T-helper 1 cell treated with Interleukin-12 subunit alpha and Interleukin-12 subunit beta and Interleukin-4 antibody, amounts not matched to agents 30 ng/mL and 1 ng/mL, for 36 hours (primary cell): ENCODE results near the gene PITRM1. TPM values are rescaled to one million over a fixed set of nuclear protein-coding genes. Genes with fewer than 3 reads are reported as not detected.
"Not testable (repeated sequence)": the region's sequence is repeated elsewhere in the genome, so short reads cannot be mapped to it uniquely, and the experiment has no call there.

Experiments
- intact Hi-C: fragments of 100-400 bp; cut with micrococcal nuclease; formaldehyde crosslinking; loops from one replicate; pipeline ENCODE4 v1.15.1; 2024
- total RNA-seq: library from RNA; stranded (reverse); gene quantifications from 2 replicates; pipeline ENCODE4 v1.2.3, GENCODE V29; 2022

Gene PITRM1
- total RNA-seq, 1 donor from 2014 or later = 54.9 TPM

GRCh38 chr10:3198900-3199299 lies 26.3 kb upstream of the PITRM1 start:
- intact Hi-C loops = loop anchor here (1.0 to 5.0 kb wide), 2 partner anchors 468 to 780 kb away; no protein-coding TSS in a partner anchor

- intact Hi-C loops = loop anchor here (1.0 to 5.0 kb wide), 7 partner anchors 25 to 1459 kb away; partner anchors contain the start of gene PITRM1
Observed at GRCh38 chr10:3197348-3198003, 24.9 kb upstream of the PITRM1 start.

GRCh38 chr10:3196958-3197347 lies 24.4 kb upstream of the PITRM1 start:
- intact Hi-C loops = loop anchor here (1.0 to 5.0 kb wide), 6 partner anchors 25 to 1459 kb away; partner anchors contain the start of gene PITRM1

GRCh38 chr10:3196482-3196881 lies 23.9 kb upstream of the PITRM1 start:
- intact Hi-C loops = loop anchor here (2.0 to 5.0 kb wide), 2 partner anchors 471 to 580 kb away; no protein-coding TSS in a partner anchor

- intact Hi-C loops = loop anchor here (2.0 to 5.0 kb wide), 2 partner anchors 472 to 581 kb away; no protein-coding TSS in a partner anchor
Observed at GRCh38 chr10:3195726-3196125, 23.1 kb upstream of the PITRM1 start.

- intact Hi-C loops = loop anchor here (5.0 kb wide), 1 partner anchor 472 kb away; no protein-coding TSS in a partner anchor
Observed at GRCh38 chr10:3195286-3195685, 22.7 kb upstream of the PITRM1 start.

GRCh38 chr10:3194871-3195270 lies 22.3 kb upstream of the PITRM1 start:
- intact Hi-C loops = loop anchor here (5.0 kb wide), 1 partner anchor 472 kb away; no protein-coding TSS in a partner anchor

- intact Hi-C loops = loop anchor here (1.0 kb wide), 1 partner anchor 1574 kb away; no protein-coding TSS in a partner anchor
Observed at GRCh38 chr10:3193751-3194150, 21.2 kb upstream of the PITRM1 start.

- intact Hi-C loops = loop anchor here (1.0 kb wide), 1 partner anchor 1574 kb away; no protein-coding TSS in a partner anchor
Observed at GRCh38 chr10:3192856-3193635, 20.5 kb upstream of the PITRM1 start.

GRCh38 chr10:3190817-3191216 lies 18.2 kb upstream of the PITRM1 start:
- intact Hi-C loops = no loop called here

- intact Hi-C loops = not testable (repeated sequence)
Observed at GRCh38 chr10:3187229-3187628, 14.6 kb upstream of the PITRM1 start.

- intact Hi-C loops = no loop called here
Observed at GRCh38 chr10:3186368-3186767, 13.8 kb upstream of the PITRM1 start.

GRCh38 chr10:3185386-3185785 lies 12.8 kb upstream of the PITRM1 start:
- intact Hi-C loops = no loop called here

GRCh38 chr10:3180355-3181025 lies 7.9 kb upstream of the PITRM1 start:
- intact Hi-C loops = no loop called here

- intact Hi-C loops = no loop called here
Observed at GRCh38 chr10:3179174-3179573, 6.6 kb upstream of the PITRM1 start.

GRCh38 chr10:3178042-3178441 lies 5.5 kb upstream of the PITRM1 start:
- intact Hi-C loops = no loop called here

- intact Hi-C loops = loop anchor here (2.0 kb wide), 1 partner anchor 609 kb away; no protein-coding TSS in a partner anchor
Observed at GRCh38 chr10:3173171-3173878, 743 bp upstream of the PITRM1 start.

- intact Hi-C loops = loop anchor here (1.0 to 2.0 kb wide), 5 partner anchors 25 to 611 kb away; partner anchors contain the start of gene PFKP
Observed at GRCh38 chr10:3172081-3172445, 519 bp downstream of the PITRM1 start.

- intact Hi-C loops = not testable (repeated sequence)
Observed at GRCh38 chr10:3171488-3171887, 1.1 kb downstream of the PITRM1 start.

- intact Hi-C loops = no loop called here
Observed at GRCh38 chr10:3169673-3170072, 2.9 kb downstream of the PITRM1 start.

- intact Hi-C loops = no loop called here
Observed at GRCh38 chr10:3169271-3169670, 3.3 kb downstream of the PITRM1 start.
